Right atrium auricular region (tissue), 2 donors: ENCODE data around the gene ENTPD5. TPM values are rescaled to one million over a fixed set of nuclear protein-coding genes. Genes with fewer than 3 reads are reported as not detected.
A peak's percentile ranks its signal among the peaks of the same experiment; 100 is the strongest.

Experiments
- DNase-seq: peaks from one replicate; pipeline ENCODE4 v3.0.0-alpha.2; 2019; ENCODE audit warnings: low spot score
- H3K27ac ChIP-seq, 2 donors: fragments of 200-600 bp; sonication (generic); 1 replicate in 1 of 2; 2 replicates in 1 of 2; pipeline ENCODE4 v1.5.1; 2016 to 2019
- H3K27me3 ChIP-seq, 2 donors: fragments of 200-600 bp; sonication (generic); one replicate each; pipeline versions ENCODE4 v1.5.1 to v1.6.0; 2017 to 2019
- H3K36me3 ChIP-seq: fragments of 200-600 bp; sonication (generic); one replicate; pipeline ENCODE4 v1.5.1; 2016
- H3K4me1 ChIP-seq, 2 donors: fragments of 200-600 bp; sonication (generic); one replicate each; pipeline versions ENCODE4 v1.5.1 to v1.6.0; 2017 to 2019
- H3K4me3 ChIP-seq, 2 donors: fragments of 200-600 bp; sonication (generic); 1 replicate in 1 of 2; 2 replicates in 1 of 2; pipeline ENCODE4 v1.5.1; 2017 to 2019; ENCODE audit warnings: mild to moderate bottlenecking in 1 of 2, moderate library complexity in 1 of 2
- H3K9me3 ChIP-seq, 2 donors: fragments of 200-600 bp; sonication (generic); one replicate each; pipeline ENCODE4 v1.5.1; 2019
- total RNA-seq, 2 donors: library from RNA; depleted of rRNA; stranded (reverse); fragments of >200 nt; gene quantifications; one replicate each; pipeline ENCODE4 v1.1.0, GENCODE V29; 2016
- TF ChIP-seq, protein P1 (sequence below), 2 donors: fragments of 200-600 bp; sonication (generic); IDR thresholded peaks; one replicate each; pipeline ENCODE4 v1.5.1; 2019; ENCODE audit warnings: antibody characterized with exemption in 2 of 2

Gene ENTPD5, protein sequence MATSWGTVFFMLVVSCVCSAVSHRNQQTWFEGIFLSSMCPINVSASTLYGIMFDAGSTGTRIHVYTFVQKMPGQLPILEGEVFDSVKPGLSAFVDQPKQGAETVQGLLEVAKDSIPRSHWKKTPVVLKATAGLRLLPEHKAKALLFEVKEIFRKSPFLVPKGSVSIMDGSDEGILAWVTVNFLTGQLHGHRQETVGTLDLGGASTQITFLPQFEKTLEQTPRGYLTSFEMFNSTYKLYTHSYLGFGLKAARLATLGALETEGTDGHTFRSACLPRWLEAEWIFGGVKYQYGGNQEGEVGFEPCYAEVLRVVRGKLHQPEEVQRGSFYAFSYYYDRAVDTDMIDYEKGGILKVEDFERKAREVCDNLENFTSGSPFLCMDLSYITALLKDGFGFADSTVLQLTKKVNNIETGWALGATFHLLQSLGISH
- 1 to 10 TPM; 4.8 to 5.8 TPM for total RNA-seq

DNA sequence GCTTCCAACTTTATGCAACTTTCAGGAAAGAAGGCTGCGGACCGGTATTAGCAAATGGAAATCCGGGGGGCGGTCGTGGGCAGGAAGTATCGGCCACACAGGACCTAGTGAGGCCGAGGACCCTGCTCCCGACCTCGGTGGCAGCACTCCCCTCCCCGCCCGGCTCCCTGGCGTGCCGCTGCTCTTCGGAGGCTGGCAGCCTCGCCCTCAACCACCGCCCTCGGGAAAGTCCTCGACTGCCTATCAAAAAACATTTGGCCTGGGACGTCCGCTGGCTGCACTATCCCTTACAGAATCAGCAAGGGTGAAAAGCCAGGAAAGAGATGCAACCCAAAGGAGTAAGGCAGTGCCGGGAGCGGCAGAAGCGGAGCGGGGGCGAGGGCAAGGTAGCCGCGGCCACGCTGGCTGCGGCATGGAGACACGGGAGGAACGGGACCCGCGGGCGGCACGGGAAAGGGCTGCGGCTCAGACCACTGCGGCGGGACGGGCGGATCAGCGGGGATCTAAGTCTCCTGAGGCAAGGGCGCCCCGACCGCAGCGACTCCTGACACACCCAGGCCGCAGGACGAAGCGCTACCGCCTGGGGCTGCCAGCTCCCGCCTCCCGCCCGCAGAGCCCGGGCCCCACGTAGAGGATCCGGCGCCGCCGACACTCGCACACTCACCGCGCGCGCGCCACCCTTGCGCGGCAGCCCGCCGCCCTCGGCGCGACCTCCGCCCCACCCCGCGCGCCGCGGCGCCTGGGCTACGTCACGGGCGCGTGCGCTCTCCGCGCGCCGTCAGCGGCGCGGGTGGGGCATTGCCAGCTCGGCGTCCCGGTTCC, at the start of gene ENTPD5, which contains the start of gene BBOF1:
TSS of gene ENTPD5 (minus strand) at position 703 of the 822 bp plus-strand sequence. CDS start 31,186 bp downstream, outside the sequence.
TSS of gene BBOF1 (plus strand) at position 764 of the 822 bp plus-strand sequence. CDS start 130 bp downstream, outside the sequence.
- Histone ChIP-seq H3K4me3 (peak within 1 kb of the TSS; percentile 79 to 82), H3K4me1 (peaks cover 0 to 15% of the 10 kb centered on the region in 2 donors), H3K9me3 (no peaks in the 10 kb centered on the region), H3K27ac (peak within 1 kb of the TSS; percentile 97 to 99), H3K36me3 (no peaks in the 10 kb centered on the region), H3K27me3 (no peaks in the 10 kb centered on the region)
- DNase-seq: peak; percentile 79
- TF ChIP-seq, protein P1, sequence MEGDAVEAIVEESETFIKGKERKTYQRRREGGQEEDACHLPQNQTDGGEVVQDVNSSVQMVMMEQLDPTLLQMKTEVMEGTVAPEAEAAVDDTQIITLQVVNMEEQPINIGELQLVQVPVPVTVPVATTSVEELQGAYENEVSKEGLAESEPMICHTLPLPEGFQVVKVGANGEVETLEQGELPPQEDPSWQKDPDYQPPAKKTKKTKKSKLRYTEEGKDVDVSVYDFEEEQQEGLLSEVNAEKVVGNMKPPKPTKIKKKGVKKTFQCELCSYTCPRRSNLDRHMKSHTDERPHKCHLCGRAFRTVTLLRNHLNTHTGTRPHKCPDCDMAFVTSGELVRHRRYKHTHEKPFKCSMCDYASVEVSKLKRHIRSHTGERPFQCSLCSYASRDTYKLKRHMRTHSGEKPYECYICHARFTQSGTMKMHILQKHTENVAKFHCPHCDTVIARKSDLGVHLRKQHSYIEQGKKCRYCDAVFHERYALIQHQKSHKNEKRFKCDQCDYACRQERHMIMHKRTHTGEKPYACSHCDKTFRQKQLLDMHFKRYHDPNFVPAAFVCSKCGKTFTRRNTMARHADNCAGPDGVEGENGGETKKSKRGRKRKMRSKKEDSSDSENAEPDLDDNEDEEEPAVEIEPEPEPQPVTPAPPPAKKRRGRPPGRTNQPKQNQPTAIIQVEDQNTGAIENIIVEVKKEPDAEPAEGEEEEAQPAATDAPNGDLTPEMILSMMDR (IDR thresholded peaks at IDR 0.05): no peak

DNA sequence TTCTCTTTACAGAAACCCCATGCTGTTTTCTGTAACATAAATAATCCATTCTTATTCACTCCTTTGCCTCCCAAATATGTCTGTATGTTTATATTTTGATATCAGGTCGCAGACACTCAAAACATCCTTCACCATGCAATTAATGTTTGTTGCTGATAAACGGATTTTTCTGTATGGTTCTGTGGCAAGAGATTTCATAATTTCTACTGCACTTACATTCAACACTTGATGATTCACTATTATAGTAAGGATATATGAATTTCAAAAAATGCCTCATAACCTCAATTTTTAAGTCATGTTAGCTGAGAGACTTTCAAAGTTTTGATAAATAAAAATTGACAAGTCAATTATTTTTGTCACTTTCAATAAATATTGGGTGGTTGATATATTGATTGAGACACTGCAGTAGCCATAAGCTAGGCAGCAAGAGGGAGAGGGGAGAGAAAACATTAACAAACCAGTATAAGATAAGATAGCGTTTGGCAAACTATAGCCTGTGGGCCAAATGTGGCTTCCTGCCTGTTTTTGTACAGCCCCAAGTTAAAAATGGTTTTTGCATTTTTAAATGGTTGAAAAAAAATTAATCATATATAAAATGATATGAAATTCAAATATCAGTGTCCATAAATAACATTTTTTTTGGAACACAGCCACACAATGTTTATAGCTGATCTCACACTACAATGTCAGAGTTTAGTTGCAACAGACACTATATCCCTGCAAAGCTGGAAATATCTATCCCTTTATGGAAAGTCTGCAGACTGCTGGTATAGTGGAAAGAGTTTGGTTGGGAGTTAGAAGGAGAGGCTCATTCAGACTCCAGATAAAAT, 46.9 kb upstream of the ENTPD5 start:
- Histone ChIP-seq H3K9me3 (no peaks in the 10 kb centered on the region), H3K4me1 (no peaks in the 10 kb centered on the region)
- TF ChIP-seq, protein P1 (IDR thresholded peaks at IDR 0.05): no peak

DNA sequence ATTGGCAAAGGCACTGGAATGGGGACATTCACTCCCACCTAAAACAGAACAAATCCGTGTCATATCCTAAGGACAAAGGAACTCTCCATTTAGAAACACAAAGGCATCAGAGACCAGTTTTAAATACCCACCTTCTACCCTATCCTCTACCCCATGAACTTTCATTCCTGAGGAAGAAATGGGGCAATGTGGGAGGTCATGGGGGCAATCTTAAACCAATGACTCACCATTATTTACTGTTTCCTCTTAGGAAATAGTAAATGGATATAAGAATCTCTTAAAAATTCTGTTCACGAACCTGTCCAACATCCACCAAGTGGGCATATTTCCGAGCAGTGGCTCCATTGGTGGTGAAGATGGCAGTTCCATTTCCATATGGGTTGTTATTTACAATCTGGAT, 45.8 kb upstream of the ENTPD5 start:
- no peaks in the 10 kb centered on the region for H3K4me1 ChIP-seq
- TF ChIP-seq, protein P1 (IDR thresholded peaks at IDR 0.05): no peak
- no peak overlapping the region for H3K4me3 ChIP-seq
- no peaks in the 10 kb centered on the region for H3K27me3 ChIP-seq
- no peak overlapping the region for H3K27ac ChIP-seq
- peaks cover 56% of the 10 kb centered on the region for H3K36me3 ChIP-seq
- H3K9me3 ChIP-seq: no peaks in the 10 kb centered on the region
- no peak for DNase-seq

More for the DNA sequence above, 46.9 kb upstream of the ENTPD5 start:
- Histone ChIP-seq H3K27ac (no peak overlapping the region), H3K4me3 (no peak overlapping the region), H3K27me3 (no peaks in the 10 kb centered on the region), H3K36me3 (peaks cover 53% of the 10 kb centered on the region)
- DNase-seq: no peak

DNA sequence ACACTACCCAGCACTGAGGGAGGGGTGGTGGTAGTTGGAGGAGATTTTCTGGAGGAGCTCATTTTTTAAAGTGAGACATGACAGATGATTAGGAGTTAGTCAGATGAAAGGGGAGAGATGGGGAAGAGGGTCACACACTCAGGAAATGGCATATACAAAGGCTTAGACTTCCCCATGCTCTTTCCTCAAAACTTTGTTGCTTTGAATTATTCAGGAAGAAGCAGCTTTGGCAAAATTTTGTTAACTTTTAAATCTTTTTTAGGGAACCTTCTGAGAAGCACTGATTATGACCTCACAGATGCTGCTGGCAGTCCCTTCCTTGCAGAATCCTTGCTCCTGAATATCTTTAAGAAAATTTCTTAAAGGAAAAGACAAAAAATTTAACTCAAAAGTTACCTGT, 45.3 kb upstream of the ENTPD5 start:
- H3K4me3 ChIP-seq: no peak overlapping the region
- TF ChIP-seq, protein P1 (IDR thresholded peaks at IDR 0.05): no peak
- H3K4me1 ChIP-seq: no peaks in the 10 kb centered on the region
- H3K9me3 ChIP-seq: no peaks in the 10 kb centered on the region
- DNase-seq: no peak
- no peaks in the 10 kb centered on the region for H3K27me3 ChIP-seq
- H3K27ac ChIP-seq: no peak overlapping the region
- H3K36me3 ChIP-seq: peaks cover 58% of the 10 kb centered on the region

DNA sequence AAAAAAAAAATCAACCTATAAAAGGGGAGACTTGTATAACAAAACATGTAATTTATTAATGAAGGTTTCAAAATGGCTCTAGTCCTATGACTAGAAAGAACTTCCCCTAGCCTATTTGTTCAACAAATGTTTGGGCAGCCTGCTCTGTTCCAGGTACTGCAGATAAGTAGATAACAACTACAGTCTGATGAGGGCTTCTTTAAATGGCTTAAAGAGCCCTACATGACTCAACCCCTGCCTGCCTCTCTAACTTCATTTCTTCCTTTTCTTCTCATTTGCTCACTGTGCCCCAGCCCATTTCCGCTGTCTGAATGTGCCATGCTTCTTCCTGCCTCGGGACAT, 43.7 kb upstream of the ENTPD5 start:
- peaks cover 57% of the 10 kb centered on the region for H3K36me3 ChIP-seq
- TF ChIP-seq, protein P1 (IDR thresholded peaks at IDR 0.05): no peak
- no peaks in the 10 kb centered on the region for H3K4me1 ChIP-seq
- H3K9me3 ChIP-seq: no peaks in the 10 kb centered on the region
- no peak overlapping the region for H3K4me3 ChIP-seq
- no peak overlapping the region for H3K27ac ChIP-seq
- DNase-seq: no peak
- no peaks in the 10 kb centered on the region for H3K27me3 ChIP-seq
